ENCODE data around the gene RASA2.

The RASA2 gene, protein sequence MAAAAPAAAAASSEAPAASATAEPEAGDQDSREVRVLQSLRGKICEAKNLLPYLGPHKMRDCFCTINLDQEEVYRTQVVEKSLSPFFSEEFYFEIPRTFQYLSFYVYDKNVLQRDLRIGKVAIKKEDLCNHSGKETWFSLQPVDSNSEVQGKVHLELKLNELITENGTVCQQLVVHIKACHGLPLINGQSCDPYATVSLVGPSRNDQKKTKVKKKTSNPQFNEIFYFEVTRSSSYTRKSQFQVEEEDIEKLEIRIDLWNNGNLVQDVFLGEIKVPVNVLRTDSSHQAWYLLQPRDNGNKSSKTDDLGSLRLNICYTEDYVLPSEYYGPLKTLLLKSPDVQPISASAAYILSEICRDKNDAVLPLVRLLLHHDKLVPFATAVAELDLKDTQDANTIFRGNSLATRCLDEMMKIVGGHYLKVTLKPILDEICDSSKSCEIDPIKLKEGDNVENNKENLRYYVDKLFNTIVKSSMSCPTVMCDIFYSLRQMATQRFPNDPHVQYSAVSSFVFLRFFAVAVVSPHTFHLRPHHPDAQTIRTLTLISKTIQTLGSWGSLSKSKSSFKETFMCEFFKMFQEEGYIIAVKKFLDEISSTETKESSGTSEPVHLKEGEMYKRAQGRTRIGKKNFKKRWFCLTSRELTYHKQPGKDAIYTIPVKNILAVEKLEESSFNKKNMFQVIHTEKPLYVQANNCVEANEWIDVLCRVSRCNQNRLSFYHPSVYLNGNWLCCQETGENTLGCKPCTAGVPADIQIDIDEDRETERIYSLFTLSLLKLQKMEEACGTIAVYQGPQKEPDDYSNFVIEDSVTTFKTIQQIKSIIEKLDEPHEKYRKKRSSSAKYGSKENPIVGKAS

DNA sequence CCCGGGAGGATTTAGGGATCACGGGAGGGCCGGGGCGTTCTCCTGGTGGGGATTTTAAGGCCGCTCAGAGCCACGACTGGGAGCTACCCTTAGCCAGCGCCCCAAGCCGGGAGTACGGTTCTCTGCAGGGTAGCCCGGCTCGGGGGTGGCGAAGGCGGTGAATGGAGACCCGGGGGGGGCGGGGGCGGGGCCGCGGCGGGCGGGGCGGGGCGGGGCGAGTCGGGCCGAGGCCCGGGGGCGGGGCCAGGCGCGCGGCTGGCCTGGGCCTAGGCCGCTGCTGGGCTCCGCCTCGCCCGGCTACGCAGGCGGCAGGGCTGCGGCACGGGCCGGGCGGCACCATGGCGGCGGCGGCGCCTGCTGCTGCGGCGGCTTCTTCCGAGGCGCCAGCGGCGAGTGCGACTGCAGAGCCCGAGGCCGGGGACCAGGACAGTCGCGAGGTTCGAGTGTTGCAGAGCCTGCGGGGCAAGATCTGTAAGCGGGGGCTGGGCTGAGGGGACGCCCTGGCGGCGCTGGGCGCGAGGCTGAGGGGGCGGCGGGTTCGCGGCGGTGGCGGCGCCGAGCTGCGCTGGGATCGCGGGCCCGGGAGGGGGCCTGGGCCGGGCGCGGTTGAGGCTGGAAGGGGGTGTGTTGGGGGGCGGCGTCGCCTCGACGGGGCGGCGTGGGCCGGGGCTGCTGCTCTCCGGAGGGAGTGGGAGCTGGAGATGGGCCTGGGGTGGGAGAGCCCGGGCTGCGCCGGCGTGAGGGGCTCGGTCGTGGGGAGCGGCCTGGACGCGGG lies at the start of gene RASA2:
TSS of gene RASA2 (plus strand) at position 282 of the 775 bp plus-strand sequence. CDS start at position 339, 57 bp downstream.
- peak; percentile 17 to 33 for DNase-seq (ENCODE audit: low read depth in 2 of 2, low spot score in 1 of 2)

DNA sequence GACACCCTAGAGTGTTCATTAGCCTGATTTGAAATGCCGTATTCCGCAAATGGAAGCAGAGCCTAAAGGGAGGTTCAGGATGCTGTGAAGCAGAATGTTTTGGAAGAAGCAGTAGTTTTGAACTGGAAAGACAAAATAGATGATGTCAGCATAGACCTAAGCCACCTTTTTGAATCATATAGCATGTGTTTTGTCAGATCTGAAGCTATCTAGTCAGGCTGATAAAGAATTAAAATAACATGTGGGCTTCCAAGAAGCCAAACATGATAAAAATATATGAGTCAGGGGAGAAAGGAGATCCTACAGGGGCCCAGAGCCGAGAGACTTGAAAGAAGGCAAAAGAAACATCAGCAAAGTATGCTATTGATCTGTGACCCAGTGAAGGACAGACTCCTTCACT lies 47.2 kb upstream of the RASA2 start:
- no peak for DNase-seq (ENCODE audit: low read depth in 2 of 2, low spot score in 1 of 2)

DNA sequence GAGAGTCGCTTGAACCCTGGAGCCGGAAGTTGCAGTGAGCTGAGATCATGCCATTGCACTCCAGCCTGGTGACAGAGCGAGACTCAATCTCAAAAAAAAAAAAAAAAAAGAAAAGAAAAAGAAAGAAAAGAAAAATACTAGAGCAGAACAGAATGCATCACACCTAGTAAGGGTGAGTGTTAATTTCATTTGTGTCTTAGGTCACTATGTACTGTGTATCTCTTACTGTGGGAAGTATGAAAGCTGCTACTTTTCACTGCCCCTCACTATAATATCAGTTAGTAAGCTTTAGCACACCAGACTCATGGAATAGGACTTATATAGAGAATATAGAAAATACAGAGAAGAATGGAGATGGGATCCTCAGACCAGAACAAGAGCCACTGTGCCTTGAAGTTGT lies 45.9 kb upstream of the RASA2 start:
- DNase-seq (ENCODE audit: low read depth in 2 of 2, low spot score in 1 of 2), result no peak

DNA sequence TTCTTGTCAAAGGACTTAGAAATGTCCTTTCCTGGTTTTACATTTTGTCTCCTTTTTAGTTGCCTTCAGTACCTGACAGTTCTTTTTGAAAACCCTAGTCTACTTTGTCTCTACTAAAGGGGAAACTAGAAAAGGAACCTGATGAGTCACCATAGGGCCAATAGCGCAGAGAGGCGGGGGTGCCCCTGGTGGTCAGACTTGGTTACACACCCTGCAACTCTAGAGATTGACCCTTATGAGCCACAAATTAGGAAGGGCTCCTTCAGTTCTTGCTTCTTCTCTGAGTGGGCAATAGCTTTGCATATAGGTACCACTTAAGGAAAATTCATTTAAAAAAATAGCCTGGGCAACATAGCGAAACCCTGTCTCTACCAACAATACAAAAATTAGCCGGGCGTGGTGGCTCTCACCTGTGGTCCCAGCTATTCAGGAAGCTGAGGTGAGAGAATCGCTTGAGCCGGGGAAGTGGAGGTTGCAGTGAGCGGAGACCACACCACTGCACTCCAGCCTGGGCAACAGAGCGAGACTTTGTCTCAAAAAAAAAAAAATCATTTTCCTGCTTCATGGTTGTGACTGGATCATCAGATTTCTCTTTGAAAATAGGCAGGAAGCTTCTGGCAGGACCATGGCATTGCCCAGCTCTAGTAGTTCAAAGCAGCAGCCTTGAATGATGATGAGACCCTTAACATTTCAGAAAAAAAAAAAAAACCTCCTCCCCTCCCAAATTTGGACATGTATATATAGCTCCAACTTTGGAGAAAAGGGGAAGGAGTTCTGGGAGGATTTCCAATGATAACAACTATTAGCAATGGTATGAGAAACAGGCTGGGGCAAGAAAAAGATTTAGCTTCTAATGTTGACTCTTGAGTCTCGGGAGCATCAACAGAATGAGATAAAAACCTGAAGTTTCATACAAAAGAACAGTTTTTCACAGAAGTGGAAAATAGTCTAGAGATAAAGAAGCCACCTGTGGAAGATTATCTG lies 45.2 kb upstream of the RASA2 start:
- DNase-seq (ENCODE audit: low read depth in 2 of 2, low spot score in 1 of 2), result peak; percentile 61 to 67

DNA sequence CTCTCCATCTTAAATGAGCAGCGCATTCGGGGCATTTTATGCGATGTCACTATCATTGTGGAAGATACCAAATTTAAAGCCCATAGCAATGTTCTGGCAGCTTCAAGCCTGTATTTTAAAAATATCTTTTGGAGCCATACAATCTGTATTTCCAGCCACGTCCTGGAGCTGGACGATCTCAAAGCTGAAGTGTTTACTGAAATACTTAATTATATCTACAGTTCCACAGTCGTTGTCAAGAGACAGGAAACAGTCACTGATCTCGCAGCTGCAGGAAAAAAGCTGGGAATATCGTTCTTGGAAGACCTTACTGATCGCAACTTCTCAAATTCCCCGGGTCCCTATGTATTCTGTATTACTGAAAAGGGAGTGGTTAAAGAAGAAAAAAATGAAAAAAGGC lies 44.4 kb upstream of the RASA2 start:
- DNase-seq (ENCODE audit: low read depth in 2 of 2, low spot score in 1 of 2), result no peak

DNA sequence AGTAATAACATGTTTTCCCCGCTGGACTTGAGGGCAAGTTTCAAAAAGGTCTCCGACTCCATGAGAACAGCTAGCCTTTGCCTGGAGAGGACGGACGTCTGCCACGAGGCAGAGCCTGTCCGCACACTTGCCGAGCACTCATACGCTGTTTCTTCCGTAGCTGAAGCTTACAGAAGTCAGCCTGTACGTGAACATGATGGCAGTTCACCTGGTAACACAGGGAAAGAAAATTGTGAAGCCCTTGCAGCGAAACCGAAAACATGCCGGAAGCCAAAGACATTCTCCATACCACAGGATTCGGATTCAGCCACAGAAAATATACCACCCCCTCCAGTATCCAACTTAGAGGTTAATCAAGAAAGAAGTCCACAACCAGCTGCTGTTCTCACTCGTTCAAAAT lies 43.9 kb upstream of the RASA2 start:
- DNase-seq (ENCODE audit: low read depth in 2 of 2, low spot score in 1 of 2), result no peak

DNA sequence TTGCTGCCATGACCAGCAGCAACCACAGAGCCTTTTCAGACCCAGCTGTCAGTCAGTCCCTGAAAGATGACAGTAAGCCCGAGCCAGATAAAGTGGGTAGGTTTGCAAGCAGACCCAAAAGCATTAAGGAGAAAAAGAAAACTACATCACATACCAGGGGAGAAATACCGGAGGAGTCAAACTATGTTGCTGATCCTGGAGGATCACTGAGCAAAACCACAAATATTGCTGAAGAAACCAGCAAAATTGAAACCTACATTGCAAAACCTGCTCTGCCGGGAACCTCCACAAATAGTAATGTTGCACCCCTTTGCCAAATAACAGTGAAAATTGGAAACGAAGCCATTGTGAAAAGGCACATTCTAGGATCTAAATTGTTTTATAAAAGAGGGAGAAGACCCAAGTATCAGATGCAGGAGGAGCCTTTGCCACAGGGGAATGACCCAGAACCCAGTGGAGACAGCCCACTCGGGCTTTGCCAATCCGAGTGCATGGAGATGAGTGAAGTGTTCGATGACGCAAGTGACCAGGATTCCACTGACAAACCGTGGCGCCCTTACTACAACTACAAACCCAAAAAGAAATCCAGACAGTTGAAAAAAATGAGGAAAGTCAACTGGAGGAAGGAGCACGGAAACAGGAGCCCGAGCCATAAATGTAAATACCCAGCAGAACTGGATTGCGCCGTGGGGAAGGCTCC lies 42.1 kb upstream of the RASA2 start:
- DNase-seq (ENCODE audit: low read depth in 2 of 2, low spot score in 1 of 2), result no peak

DNA sequence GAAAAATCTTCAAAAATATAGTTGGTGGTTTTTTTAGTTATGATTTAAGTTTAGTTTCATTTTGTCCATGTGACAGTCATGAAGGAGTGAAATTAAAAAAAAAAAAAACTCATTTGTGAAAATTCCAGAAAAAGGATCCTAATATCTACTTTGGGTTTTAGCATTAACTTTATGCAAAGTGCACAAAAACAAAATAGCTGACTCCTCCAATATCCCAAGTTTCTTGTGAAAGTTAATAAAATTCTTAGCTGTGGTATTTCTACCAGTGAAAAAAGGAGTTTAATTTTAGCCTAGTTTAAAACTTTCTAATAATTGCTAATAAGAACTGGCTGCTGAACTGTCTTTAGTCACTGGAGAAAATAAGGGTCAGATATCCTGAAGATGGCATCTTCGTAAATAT lies 40.8 kb upstream of the RASA2 start:
- DNase-seq (ENCODE audit: low read depth in 2 of 2, low spot score in 1 of 2), result no peak

DNA sequence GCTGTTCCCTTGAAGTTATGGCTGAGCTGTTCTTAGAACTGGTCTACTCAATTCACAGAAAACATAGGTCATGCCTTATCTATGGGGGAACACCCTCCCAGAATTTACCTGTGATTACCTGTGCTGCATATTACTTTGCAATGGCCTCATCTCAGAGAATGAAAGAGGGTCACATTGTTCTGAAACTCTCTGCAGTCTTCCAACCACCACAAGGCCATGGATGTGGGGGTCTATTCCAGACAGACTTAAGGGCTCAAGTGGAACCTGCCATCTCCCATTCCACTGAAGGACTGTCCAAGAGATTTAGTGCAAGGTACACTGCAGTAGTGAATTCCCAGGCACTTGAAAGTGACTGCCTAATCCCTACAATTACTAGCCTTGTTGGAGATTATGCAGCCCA lies 40.1 kb upstream of the RASA2 start:
- DNase-seq (ENCODE audit: low read depth in 2 of 2, low spot score in 1 of 2), result no peak

DNA sequence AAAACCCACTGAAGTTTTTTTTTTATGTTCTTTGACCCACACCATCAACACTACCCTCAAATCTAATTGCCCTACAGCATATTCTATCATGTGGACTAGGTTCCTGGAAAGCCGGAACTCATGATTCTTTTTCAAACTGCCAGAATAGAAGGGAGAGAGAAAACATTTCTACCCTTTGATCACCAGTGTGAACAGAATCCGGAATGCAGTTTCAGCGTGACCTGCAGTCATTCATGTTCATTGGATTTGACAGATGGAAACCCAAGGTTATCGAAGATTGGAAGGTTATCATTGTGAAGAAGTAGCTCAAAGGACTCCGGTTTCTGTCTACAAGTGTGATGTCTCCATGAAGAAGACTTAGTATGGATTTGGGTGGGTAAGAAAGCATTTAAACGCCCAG lies 39.4 kb upstream of the RASA2 start:
- DNase-seq (ENCODE audit: low read depth in 2 of 2, low spot score in 1 of 2), result no peak

DNA sequence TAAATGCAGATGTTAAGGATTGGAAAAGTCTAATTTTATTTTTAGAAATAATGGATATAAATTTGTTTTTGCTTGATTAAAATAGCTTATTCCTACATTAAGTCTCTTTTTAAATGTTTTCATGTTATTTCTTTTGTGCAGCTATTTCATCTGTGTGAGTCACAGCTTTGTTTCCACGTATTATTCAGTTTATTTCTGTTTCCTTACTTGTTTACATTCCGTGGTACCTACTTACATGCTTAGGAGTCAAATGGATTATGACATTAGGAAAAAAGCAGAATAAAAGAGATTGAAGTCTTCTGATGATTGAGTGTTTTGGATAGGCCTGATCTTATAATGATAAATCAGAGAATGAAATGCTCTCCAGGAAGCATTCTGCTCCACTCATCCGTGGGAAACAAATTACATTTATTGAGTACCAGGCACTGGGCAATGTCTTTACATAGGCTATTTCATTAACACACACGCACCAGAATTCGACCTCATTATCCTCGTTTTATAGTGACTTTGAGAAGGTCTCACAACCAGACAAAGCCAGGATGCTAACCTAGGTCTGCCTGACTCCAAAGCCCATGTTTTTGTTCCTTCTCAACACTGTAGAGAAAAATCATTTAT lies 38.1 kb upstream of the RASA2 start:
- DNase-seq (ENCODE audit: low read depth in 2 of 2, low spot score in 1 of 2), result no peak

DNA sequence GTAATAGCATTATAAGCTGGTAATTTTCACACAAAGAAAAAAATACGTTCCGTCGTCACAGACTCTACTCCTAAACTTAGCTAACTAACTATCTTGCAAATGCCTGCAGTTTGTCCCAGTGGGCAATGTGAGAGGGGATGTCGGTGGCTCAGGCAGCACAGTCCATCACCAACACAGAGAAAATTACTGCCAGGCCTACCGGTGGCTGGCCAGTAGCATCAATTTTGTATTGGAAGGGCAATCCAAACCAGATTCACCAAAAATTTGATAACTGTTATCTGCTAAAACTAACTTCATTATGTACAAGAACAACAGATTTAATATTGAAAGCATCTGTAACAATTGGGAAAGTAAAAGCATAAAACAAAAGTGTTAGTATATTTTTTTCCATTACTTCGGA lies 37.4 kb upstream of the RASA2 start:
- DNase-seq (ENCODE audit: low read depth in 2 of 2, low spot score in 1 of 2), result no peak

DNA sequence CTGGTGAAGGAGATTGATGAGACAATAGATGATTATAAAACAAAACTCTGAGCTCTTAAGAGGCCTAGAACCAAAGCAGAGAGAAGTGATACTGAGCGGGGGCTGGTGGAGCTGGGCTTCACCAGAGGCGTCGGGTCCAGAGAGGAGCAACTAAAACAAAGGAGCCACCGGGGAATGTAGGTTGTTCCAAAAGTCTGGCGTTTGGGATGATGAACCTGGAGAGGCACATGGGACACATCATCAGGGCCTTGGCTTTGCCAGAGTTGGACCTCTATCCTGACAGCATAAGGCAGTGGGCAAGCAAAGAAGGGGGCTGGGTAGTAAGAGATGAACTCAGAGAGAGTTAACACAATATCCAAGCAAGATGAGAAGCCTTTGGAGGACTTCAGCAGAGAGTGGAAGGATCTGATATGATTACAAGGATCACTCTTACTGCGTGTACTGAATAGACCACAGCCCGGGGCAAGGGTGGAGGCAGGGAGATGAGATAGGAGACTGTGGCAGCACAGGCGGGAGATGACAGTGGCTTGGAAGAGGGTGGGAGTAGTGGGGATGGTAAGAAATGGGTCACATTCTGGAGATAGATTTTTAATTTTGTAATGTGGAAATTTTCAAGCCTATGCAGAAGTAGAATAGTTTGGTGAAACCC lies 36.0 kb upstream of the RASA2 start:
- DNase-seq (ENCODE audit: low read depth in 2 of 2, low spot score in 1 of 2), result no peak

DNA sequence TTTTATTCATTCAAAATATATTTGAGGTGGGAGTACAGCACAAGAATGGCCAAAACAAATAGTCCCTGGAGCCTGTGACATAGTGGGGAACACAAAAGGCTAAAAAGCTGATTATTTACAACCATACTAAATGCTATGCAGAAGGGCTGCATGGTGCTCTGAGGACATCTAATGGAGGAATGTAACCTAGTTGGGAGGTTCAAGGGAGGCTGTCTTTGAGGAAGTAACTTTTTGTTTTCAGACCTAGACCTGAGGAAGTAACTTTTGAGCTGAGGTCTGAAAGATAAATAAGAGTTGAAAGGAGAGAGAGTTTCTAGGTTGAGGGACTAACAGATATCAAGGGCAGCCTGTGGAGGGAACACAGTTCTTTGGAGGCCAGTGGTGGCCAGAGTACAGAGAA lies 34.8 kb upstream of the RASA2 start:
- no peak for DNase-seq (ENCODE audit: low read depth in 2 of 2, low spot score in 1 of 2)

DNA sequence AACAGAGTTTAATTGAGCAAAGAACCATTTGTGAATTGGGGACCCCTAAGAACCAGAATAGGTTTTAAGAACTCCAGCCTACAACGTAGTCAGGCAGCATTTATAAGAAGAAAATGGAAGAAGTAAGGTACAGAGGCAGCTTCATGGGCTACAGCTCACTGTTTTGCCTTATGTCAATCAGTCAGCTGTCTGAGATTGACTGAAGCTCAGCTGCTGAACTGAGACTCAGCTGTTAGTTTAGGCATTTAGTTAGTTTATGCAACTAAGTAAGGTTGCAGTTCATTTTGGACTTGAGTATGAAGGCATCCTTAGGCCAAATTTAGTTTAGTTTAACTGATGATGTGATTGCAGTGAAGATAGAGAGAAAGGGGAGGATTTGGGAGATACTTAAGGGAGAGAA lies 34.1 kb upstream of the RASA2 start:
- DNase-seq (ENCODE audit: low read depth in 2 of 2, low spot score in 1 of 2), result no peak

DNA sequence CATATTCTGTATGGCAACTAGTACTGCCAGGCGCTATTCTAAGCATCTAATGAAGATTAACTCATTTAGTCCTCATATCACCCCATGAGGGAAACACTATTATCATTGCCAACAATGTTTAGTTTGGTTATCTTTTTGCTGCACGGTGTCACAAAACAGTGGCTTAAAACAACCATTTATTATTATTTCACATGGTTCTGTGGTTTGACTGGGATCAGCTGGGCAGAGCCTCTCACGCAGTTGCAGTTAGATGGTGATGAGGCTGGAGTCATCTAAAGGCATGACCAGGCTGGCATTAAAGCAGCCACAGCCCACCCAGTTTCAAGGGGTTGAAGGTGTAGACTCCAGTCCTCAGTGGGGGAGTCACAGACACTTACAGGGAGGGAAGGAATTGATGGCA lies 32.8 kb upstream of the RASA2 start:
- DNase-seq (ENCODE audit: low read depth in 2 of 2, low spot score in 1 of 2), result no peak

DNA sequence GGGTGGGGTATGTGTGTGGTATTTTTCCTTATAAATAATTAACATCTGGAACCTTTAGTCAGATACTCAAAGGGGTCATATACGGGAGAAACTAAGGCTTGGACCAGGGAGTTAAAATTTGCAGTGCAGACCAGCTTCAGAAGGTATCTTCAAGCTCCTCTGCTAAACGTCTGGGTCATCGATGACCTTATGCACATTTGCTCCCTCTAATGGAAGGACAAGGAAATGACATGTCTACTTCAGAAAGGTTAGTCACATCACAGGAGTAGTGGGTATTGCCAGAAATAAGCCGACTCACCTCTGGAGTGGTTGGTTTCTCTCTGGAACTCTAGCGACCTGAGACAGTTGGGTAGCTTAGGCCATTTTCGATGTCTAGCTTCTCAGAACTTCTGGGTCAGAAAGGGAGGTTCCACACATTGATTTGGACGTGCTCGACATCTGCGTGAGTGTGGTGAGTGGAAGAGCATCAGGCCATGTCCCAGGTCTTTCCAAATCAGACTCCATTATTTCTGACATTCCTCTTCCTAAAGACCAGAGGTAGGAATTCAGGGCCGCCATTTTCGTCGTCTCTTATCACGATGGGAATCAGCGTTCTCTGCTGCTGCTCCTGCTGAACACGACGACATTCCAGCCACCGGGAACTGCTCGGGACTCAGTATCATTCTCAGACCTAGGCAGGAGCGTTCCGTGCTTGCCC lies 31.8 kb upstream of the RASA2 start:
- DNase-seq (ENCODE audit: low read depth in 2 of 2, low spot score in 1 of 2), result no peak

DNA sequence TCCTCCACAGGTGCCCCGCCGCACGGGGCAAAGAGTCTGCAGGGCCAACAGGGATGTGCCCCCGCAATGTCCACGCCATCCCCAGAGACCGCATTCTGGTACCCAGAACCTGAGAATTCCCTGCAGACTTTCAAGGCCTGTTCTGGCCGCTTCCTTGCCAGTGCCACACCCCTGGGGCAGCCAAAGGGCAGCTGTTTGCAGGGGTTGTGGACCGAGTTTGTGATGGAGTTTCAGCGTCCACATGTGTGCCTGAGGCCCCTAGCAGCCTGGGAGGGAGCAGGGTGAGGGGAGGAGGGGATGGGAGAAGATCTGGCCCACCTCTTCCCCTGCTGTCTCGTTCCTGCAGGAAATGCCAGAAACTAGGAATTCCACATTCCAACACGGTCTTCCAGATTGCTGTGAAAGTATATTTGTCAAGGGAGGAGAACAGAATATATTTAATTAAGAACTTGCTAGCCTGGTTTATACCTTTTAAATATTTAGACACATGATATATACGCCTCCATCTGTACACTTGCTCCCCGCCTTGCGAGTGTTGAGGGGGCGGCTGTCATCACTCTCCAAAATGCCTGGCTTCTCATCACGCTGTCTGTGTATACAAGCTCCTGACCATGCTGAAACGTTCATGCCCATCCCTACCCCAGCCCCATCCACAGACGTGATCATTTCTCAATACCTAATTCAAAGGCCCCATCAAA lies 31.1 kb upstream of the RASA2 start:
- DNase-seq (ENCODE audit: low read depth in 2 of 2, low spot score in 1 of 2), result no peak

All from stimulated activated CD8-positive, alpha-beta memory T cell treated with anti-CD3 and anti-CD28 coated beads, Interleukin-4, amount 100 ng/mL, for 4 hours (primary cell).